ENCODE results near the gene LRRC3.
A peak's percentile ranks its signal among the peaks of the same experiment; 100 is the strongest.

Gene LRRC3

DNA sequence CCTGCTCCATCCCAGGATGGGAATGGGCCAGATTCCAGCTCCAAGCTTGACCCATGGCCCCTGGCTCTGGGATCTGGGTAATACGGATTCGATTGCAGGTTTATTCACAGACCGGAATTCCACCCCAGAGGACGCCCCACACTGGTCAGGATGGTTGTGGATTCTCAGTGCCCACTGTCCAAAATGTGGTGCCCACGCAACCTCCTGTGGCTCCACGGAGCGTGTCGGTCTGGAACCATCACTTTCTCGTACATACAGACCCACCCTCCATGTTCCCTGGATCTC lies 53.1 kb downstream of the LRRC3 start:
- no peak overlapping the region for H2BK5ac ChIP-seq (ENCODE audit: low read length)
- H4K91ac ChIP-seq (ENCODE audit: low read depth, low read length, poor library complexity) = no peak overlapping the region
- H3K36me3 ChIP-seq (replicated peaks in 1 of 2; ENCODE audit: control insufficient read depth in 2 of 2, insufficient read depth in 2 of 2, low read length in 2 of 2) = peaks cover 0 to 6% of the 10 kb centered on the region in 2 donors
- no peak overlapping the region for H3K14ac ChIP-seq (ENCODE audit: low read length)
- no peak overlapping the region for H3K4ac ChIP-seq (ENCODE audit: low read length)
- H3K4me1 ChIP-seq (ENCODE audit: control insufficient read depth in 2 of 2, insufficient read depth in 1 of 2, low read depth in 1 of 2, low read length in 2 of 2) = peaks cover 4 to 14% of the 10 kb centered on the region in 2 donors
- no peak overlapping the region for H2BK120ac ChIP-seq (ENCODE audit: low read depth, low read length)
- H3K79me1 ChIP-seq (ENCODE audit: low read depth, low read length) = peaks cover 6% of the 10 kb centered on the region
- H3K23ac ChIP-seq (ENCODE audit: low read depth, low read length, poor library complexity) = no peak overlapping the region
- H3K9ac ChIP-seq (ENCODE audit: low read depth, low read length, poor library complexity) = no peak overlapping the region
- H3K27ac ChIP-seq (replicated peaks; ENCODE audit: low read length) = no peak overlapping the region
- WGBS, 2 donors (ENCODE audit: extremely low coverage in 2 of 2, insufficient read length in 2 of 2, insufficient replicate concordance in 1 of 2) = no CpG with 5 or more reads among the region's 9 CpGs
- no peak for DNase-seq (ENCODE audit: low spot score)
- H2AK5ac ChIP-seq (ENCODE audit: low read depth, low read length) = peak overlapping the region; percentile 92
- H4K8ac ChIP-seq (ENCODE audit: low read depth, low read length) = no peak overlapping the region
- no peak overlapping the region for H2AFZ ChIP-seq (ENCODE audit: low read length)
- H2BK15ac ChIP-seq (ENCODE audit: low read length) = peak overlapping the region; percentile 67
- H3K9me3 ChIP-seq (replicated peaks in 1 of 2; ENCODE audit: control insufficient read depth in 2 of 2, insufficient read depth in 1 of 2, low read depth in 1 of 2, low read length in 2 of 2) = peaks cover 0 to 3% of the 10 kb centered on the region in 2 donors
- H3K4me2 ChIP-seq (ENCODE audit: insufficient read depth, low read length, poor library complexity, severe bottlenecking) = no peak overlapping the region
- no peaks in the 10 kb centered on the region for H3K27me3 ChIP-seq (ENCODE audit: control insufficient read depth in 3 of 3, insufficient read depth in 3 of 3, low read depth in 1 of 3, low read length in 3 of 3)
- H3K18ac ChIP-seq (ENCODE audit: low read length) = peak overlapping the region; percentile 28
- H3K4me3 ChIP-seq (ENCODE audit: low read length in 2 of 2) = no peak overlapping the region
- peak overlapping the region; percentile 22 for H2BK12ac ChIP-seq (ENCODE audit: low read length)

DNA sequence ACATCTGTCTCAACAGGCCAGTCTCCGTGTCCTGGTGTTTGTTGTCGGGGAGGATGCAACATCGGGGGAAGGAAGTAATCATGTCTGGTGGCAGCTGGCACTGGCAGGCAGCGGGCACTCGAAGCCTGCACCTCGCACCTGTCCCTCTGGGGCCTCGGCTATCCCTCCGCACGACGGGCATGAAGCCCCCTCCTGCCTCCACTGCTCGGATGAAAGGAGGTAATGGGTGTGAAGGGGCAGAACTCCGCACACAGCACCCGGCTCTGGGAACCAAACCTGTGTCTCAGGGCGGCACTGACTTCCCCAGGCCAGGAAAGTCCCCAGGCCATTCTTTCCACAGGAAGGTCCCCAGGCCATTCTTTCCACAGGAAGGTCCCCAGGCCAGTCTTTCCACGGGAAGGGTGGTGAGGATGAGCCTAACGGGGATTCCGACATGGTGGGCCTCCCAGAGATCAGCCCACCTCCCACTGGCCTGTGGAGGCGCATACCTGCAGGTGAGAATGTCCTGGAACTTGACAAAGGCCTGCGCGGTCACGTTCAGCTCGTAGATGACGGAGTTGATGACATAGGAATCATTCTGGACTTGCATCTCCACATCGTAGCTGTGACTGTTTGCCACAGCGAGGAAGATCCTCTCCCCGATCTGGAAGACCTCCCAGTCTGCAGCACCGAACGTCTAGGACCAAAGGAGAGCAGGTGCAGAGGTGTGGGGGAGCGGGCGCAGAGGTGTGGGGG lies 53.6 kb downstream of the LRRC3 start:
- H2BK15ac ChIP-seq (ENCODE audit: low read length) = peak overlapping the region; percentile 67
- DNase-seq (ENCODE audit: low spot score) = no peak
- H2AFZ ChIP-seq (ENCODE audit: low read length) = no peak overlapping the region
- no peak overlapping the region for H2BK120ac ChIP-seq (ENCODE audit: low read depth, low read length)
- H3K4me1 ChIP-seq (ENCODE audit: control insufficient read depth in 2 of 2, insufficient read depth in 1 of 2, low read depth in 1 of 2, low read length in 2 of 2) = peaks cover 4 to 14% of the 10 kb centered on the region in 2 donors
- no peak overlapping the region for H3K4me3 ChIP-seq (ENCODE audit: low read length in 2 of 2)
- H2BK12ac ChIP-seq (ENCODE audit: low read length) = peak overlapping the region; percentile 22
- H3K14ac ChIP-seq (ENCODE audit: low read length) = no peak overlapping the region
- peaks cover 6% of the 10 kb centered on the region for H3K79me1 ChIP-seq (ENCODE audit: low read depth, low read length)
- peak overlapping the region; percentile 92 for H2AK5ac ChIP-seq (ENCODE audit: low read depth, low read length)
- no peak overlapping the region for H3K23ac ChIP-seq (ENCODE audit: low read depth, low read length, poor library complexity)
- H3K18ac ChIP-seq (ENCODE audit: low read length) = peak overlapping the region; percentile 28
- WGBS, 2 donors (ENCODE audit: extremely low coverage in 2 of 2, insufficient read length in 2 of 2, insufficient replicate concordance in 1 of 2) = no CpG with 5 or more reads among the region's 30 CpGs
- no peak overlapping the region for H3K4me2 ChIP-seq (ENCODE audit: insufficient read depth, low read length, poor library complexity, severe bottlenecking)
- H3K9me3 ChIP-seq (replicated peaks in 1 of 2; ENCODE audit: control insufficient read depth in 2 of 2, insufficient read depth in 1 of 2, low read depth in 1 of 2, low read length in 2 of 2) = peaks cover 0 to 3% of the 10 kb centered on the region in 2 donors
- no peak overlapping the region for H4K91ac ChIP-seq (ENCODE audit: low read depth, low read length, poor library complexity)
- peaks cover 0 to 6% of the 10 kb centered on the region in 2 donors for H3K36me3 ChIP-seq (replicated peaks in 1 of 2; ENCODE audit: control insufficient read depth in 2 of 2, insufficient read depth in 2 of 2, low read length in 2 of 2)
- H3K27me3 ChIP-seq (ENCODE audit: control insufficient read depth in 3 of 3, insufficient read depth in 3 of 3, low read depth in 1 of 3, low read length in 3 of 3) = no peaks in the 10 kb centered on the region
- no peak overlapping the region for H2BK5ac ChIP-seq (ENCODE audit: low read length)
- H3K27ac ChIP-seq (replicated peaks; ENCODE audit: low read length) = no peak overlapping the region
- H4K8ac ChIP-seq (ENCODE audit: low read depth, low read length) = no peak overlapping the region
- H3K4ac ChIP-seq (ENCODE audit: low read length) = no peak overlapping the region
- H3K9ac ChIP-seq (ENCODE audit: low read depth, low read length, poor library complexity) = peak overlapping the region; percentile 44

DNA sequence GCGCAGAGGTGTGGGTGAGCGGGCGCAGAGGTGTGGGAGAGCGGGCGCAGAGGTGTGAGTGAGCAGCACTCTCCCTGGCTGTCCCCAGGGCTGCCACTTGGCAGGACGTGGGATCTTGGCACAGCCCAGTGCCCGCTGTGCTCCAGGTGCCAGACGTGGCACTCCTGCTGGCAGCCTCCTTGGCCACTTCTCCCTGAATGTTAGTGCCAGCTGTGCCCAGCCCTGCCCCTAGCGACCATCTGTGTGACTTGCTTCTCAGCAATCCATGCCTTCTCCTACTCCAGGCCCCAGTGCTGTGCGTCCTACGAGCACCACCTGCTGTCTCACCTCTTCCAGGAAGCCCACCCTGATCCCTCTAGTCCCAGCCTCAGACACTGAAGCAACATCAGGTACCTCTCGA lies 54.2 kb downstream of the LRRC3 start:
- H2AK5ac ChIP-seq (ENCODE audit: low read depth, low read length) = peak overlapping the region; percentile 78
- H4K8ac ChIP-seq (ENCODE audit: low read depth, low read length) = no peak overlapping the region
- H4K91ac ChIP-seq (ENCODE audit: low read depth, low read length, poor library complexity) = no peak overlapping the region
- H2BK15ac ChIP-seq (ENCODE audit: low read length) = peak overlapping the region; percentile 40
- H3K27me3 ChIP-seq (ENCODE audit: control insufficient read depth in 3 of 3, insufficient read depth in 3 of 3, low read depth in 1 of 3, low read length in 3 of 3) = no peaks in the 10 kb centered on the region
- H3K18ac ChIP-seq (ENCODE audit: low read length) = peak overlapping the region; percentile 60
- peak overlapping the region; percentile 28 for H3K14ac ChIP-seq (ENCODE audit: low read length)
- H3K9me3 ChIP-seq (replicated peaks in 1 of 2; ENCODE audit: control insufficient read depth in 2 of 2, insufficient read depth in 1 of 2, low read depth in 1 of 2, low read length in 2 of 2) = peaks cover 0 to 3% of the 10 kb centered on the region in 2 donors
- peaks cover 0 to 6% of the 10 kb centered on the region in 2 donors for H3K36me3 ChIP-seq (replicated peaks in 1 of 2; ENCODE audit: control insufficient read depth in 2 of 2, insufficient read depth in 2 of 2, low read length in 2 of 2)
- no peak overlapping the region for H2BK120ac ChIP-seq (ENCODE audit: low read depth, low read length)
- H3K4me3 ChIP-seq (ENCODE audit: low read length in 2 of 2) = no peak overlapping the region
- H3K4ac ChIP-seq (ENCODE audit: low read length) = no peak overlapping the region
- peaks cover 4 to 14% of the 10 kb centered on the region in 2 donors for H3K4me1 ChIP-seq (ENCODE audit: control insufficient read depth in 2 of 2, insufficient read depth in 1 of 2, low read depth in 1 of 2, low read length in 2 of 2)
- no peak overlapping the region for H3K23ac ChIP-seq (ENCODE audit: low read depth, low read length, poor library complexity)
- no peak overlapping the region for H3K4me2 ChIP-seq (ENCODE audit: insufficient read depth, low read length, poor library complexity, severe bottlenecking)
- peak overlapping the region; percentile 63 for H2BK12ac ChIP-seq (ENCODE audit: low read length)
- no peak overlapping the region for H2AFZ ChIP-seq (ENCODE audit: low read length)
- peaks cover 6% of the 10 kb centered on the region for H3K79me1 ChIP-seq (ENCODE audit: low read depth, low read length)
- no CpG with 5 or more reads among the region's 12 CpGs for WGBS, 2 donors (ENCODE audit: extremely low coverage in 2 of 2, insufficient read length in 2 of 2, insufficient replicate concordance in 1 of 2)
- no peak overlapping the region for H2BK5ac ChIP-seq (ENCODE audit: low read length)
- H3K27ac ChIP-seq (replicated peaks; ENCODE audit: low read length) = no peak overlapping the region
- no peak for DNase-seq (ENCODE audit: low spot score)
- no peak overlapping the region for H3K9ac ChIP-seq (ENCODE audit: low read depth, low read length, poor library complexity)

DNA sequence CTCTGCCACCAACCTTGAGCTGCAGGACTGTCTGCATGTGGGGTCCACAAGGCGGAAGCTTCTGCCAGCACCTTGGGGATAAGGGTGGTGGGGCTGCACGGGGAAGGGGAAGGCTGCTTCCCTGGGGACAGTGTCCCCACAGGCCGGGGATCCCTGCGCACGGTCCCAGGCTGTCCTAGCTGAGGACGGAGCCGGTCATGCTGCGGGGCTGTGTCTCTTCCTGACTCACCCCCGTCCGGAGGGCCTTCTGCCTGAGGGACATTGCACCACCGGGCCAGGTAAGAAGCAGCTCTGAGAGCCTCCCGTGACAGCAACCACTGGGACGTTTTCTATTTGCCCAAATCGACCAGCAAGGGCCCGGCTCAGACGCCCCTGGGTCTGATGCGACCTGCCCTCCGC lies 54.8 kb downstream of the LRRC3 start:
- H3K9me3 ChIP-seq (replicated peaks in 1 of 2; ENCODE audit: control insufficient read depth in 2 of 2, insufficient read depth in 1 of 2, low read depth in 1 of 2, low read length in 2 of 2) = peaks cover 0 to 3% of the 10 kb centered on the region in 2 donors
- H3K27ac ChIP-seq (replicated peaks; ENCODE audit: low read length) = no peak overlapping the region
- peak overlapping the region; percentile 78 for H2AK5ac ChIP-seq (ENCODE audit: low read depth, low read length)
- peaks cover 0 to 6% of the 10 kb centered on the region in 2 donors for H3K36me3 ChIP-seq (replicated peaks in 1 of 2; ENCODE audit: control insufficient read depth in 2 of 2, insufficient read depth in 2 of 2, low read length in 2 of 2)
- H2AFZ ChIP-seq (ENCODE audit: low read length) = peak overlapping the region; percentile 56
- H3K4me3 ChIP-seq (ENCODE audit: low read length in 2 of 2) = no peak overlapping the region
- H3K14ac ChIP-seq (ENCODE audit: low read length) = no peak overlapping the region
- H4K91ac ChIP-seq (ENCODE audit: low read depth, low read length, poor library complexity) = no peak overlapping the region
- no peak overlapping the region for H2BK120ac ChIP-seq (ENCODE audit: low read depth, low read length)
- H3K23ac ChIP-seq (ENCODE audit: low read depth, low read length, poor library complexity) = peak overlapping the region; percentile 83
- peak overlapping the region; percentile 30 for H4K8ac ChIP-seq (ENCODE audit: low read depth, low read length)
- H2BK12ac ChIP-seq (ENCODE audit: low read length) = peak overlapping the region; percentile 52
- peak overlapping the region; percentile 91 for H3K18ac ChIP-seq (ENCODE audit: low read length)
- no peaks in the 10 kb centered on the region for H3K27me3 ChIP-seq (ENCODE audit: control insufficient read depth in 3 of 3, insufficient read depth in 3 of 3, low read depth in 1 of 3, low read length in 3 of 3)
- H3K4me2 ChIP-seq (ENCODE audit: insufficient read depth, low read length, poor library complexity, severe bottlenecking) = no peak overlapping the region
- peak overlapping the region; percentile 59 for H3K4ac ChIP-seq (ENCODE audit: low read length)
- WGBS, 2 donors (ENCODE audit: extremely low coverage in 2 of 2, insufficient read length in 2 of 2, insufficient replicate concordance in 1 of 2) = no CpG with 5 or more reads among the region's 18 CpGs
- H3K4me1 ChIP-seq (ENCODE audit: control insufficient read depth in 2 of 2, insufficient read depth in 1 of 2, low read depth in 1 of 2, low read length in 2 of 2) = peaks cover 4 to 14% of the 10 kb centered on the region in 2 donors
- DNase-seq (ENCODE audit: low spot score) = no peak
- peak overlapping the region; percentile 95 for H2BK15ac ChIP-seq (ENCODE audit: low read length)
- peak overlapping the region; percentile 61 for H2BK5ac ChIP-seq (ENCODE audit: low read length)
- peak overlapping the region; percentile 56 for H3K9ac ChIP-seq (ENCODE audit: low read depth, low read length, poor library complexity)
- peaks cover 6% of the 10 kb centered on the region for H3K79me1 ChIP-seq (ENCODE audit: low read depth, low read length)
